H9 (cell line): ENCODE results near the gene ACP6. TPM values are rescaled to one million over a fixed set of nuclear protein-coding genes. Genes with fewer than 3 reads are reported as not detected.

Experiments
- DNase-seq: peaks from one replicate; pipeline ENCODE4 v3.0.0-alpha.2; 2017
- H2AFZ ChIP-seq: one replicate; pipeline ENCODE4 v1.6.1; 2013; ENCODE audit warnings: mild to moderate bottlenecking, low read length, control low read depth, moderate library complexity
- H2AK5ac ChIP-seq: 2 replicates; pipeline ENCODE4 v1.6.1; 2013; ENCODE audit warnings: low read length, control low read depth, mixed read lengths; ENCODE audit not compliant: insufficient read length
- H2BK120ac ChIP-seq: one replicate; pipeline ENCODE4 v1.6.1; 2013; ENCODE audit warnings: low read depth, mild to moderate bottlenecking, low read length, control low read depth, inconsistent platforms; ENCODE audit not compliant: poor library complexity, severe bottlenecking
- H2BK12ac ChIP-seq: 2 replicates; pipeline ENCODE4 v1.6.1; 2013; ENCODE audit warnings: low read length, control low read depth, mixed read lengths, low read depth; ENCODE audit not compliant: insufficient read length
- H2BK15ac ChIP-seq: 2 replicates; pipeline ENCODE4 v1.6.1; 2013; ENCODE audit warnings: low read depth, low read length, control low read depth
- H2BK20ac ChIP-seq: one replicate; pipeline ENCODE4 v1.6.1; 2013; ENCODE audit warnings: low read depth, mild to moderate bottlenecking, low read length, control low read depth, inconsistent platforms; ENCODE audit not compliant: poor library complexity, severe bottlenecking
- H2BK5ac ChIP-seq: 2 replicates; pipeline ENCODE4 v1.6.1; 2013; ENCODE audit warnings: low read length, control low read depth, mixed read lengths; ENCODE audit not compliant: insufficient read length
- H3K14ac ChIP-seq: 2 replicates; pipeline ENCODE4 v1.6.1; 2013; ENCODE audit warnings: low read length, control low read depth; ENCODE audit not compliant: insufficient read depth
- H3K18ac ChIP-seq: 2 replicates; pipeline ENCODE4 v1.6.1; 2013; ENCODE audit warnings: low read depth, mild to moderate bottlenecking, mixed read lengths, low read length, control low read depth; ENCODE audit not compliant: insufficient read length
- H3K23ac ChIP-seq: 2 replicates; pipeline ENCODE4 v1.6.1; 2013; ENCODE audit warnings: low read length, control low read depth, mixed read lengths, low read depth; ENCODE audit not compliant: insufficient read length
- H3K23me2 ChIP-seq: 2 replicates; pipeline ENCODE4 v1.6.1; 2013; ENCODE audit warnings: low read depth, mild to moderate bottlenecking, mixed read lengths, low read length, control low read depth; ENCODE audit not compliant: insufficient read length, poor library complexity, severe bottlenecking
- H3K27ac ChIP-seq: 2 replicates; pipeline ENCODE4 v1.5.1; 2013; ENCODE audit warnings: low read length, control low read depth, mixed read lengths, low read depth; ENCODE audit not compliant: insufficient read length
- H3K27me3 ChIP-seq: 2 replicates; pipeline ENCODE4 v1.6.1; 2013; ENCODE audit warnings: low read length, control low read depth, inconsistent platforms; ENCODE audit not compliant: insufficient read depth
- H3K4ac ChIP-seq: 2 replicates; pipeline ENCODE4 v1.6.1; 2013; ENCODE audit warnings: low read depth, mild to moderate bottlenecking, control low read depth, inconsistent platforms, low read length, moderate library complexity
- H3K4me1 ChIP-seq: 2 replicates; pipeline ENCODE4 v1.6.1; 2013; ENCODE audit warnings: low read length, control low read depth, inconsistent platforms; ENCODE audit not compliant: insufficient read depth
- H3K4me2 ChIP-seq: 2 replicates; pipeline ENCODE4 v1.6.1; 2013; ENCODE audit warnings: low read length, control low read depth, mixed read lengths; ENCODE audit not compliant: insufficient read length, insufficient read depth
- H3K56ac ChIP-seq: 2 replicates; pipeline ENCODE4 v1.6.1; 2013; ENCODE audit warnings: low read depth, mild to moderate bottlenecking, mixed read lengths, low read length, control low read depth; ENCODE audit not compliant: insufficient read length
- H3K79me1 ChIP-seq: 2 replicates; pipeline ENCODE4 v1.6.1; 2013; ENCODE audit warnings: low read depth, mild to moderate bottlenecking, moderate library complexity, low read length, control low read depth, inconsistent platforms; ENCODE audit not compliant: insufficient read depth, poor library complexity, severe bottlenecking
- H3K79me2 ChIP-seq: 2 replicates; pipeline ENCODE4 v1.6.1; 2013; ENCODE audit warnings: low read length, control low read depth, inconsistent platforms; ENCODE audit not compliant: insufficient read depth
- H3K9ac ChIP-seq: 2 replicates; pipeline ENCODE4 v1.6.1; 2013; ENCODE audit warnings: low read length, control low read depth, mixed read lengths; ENCODE audit not compliant: insufficient read length; ENCODE audit errors: extremely low read depth
- H3K9me3 ChIP-seq: one replicate; pipeline ENCODE4 v1.6.1; 2013; ENCODE audit warnings: low read depth, low read length, inconsistent platforms; ENCODE audit not compliant: control insufficient read depth
- H3T11ph ChIP-seq: one replicate; pipeline ENCODE4 v1.6.1; 2013; ENCODE audit warnings: mild to moderate bottlenecking, low read length, control low read depth, inconsistent platforms
- H4K20me1 ChIP-seq: one replicate; pipeline ENCODE4 v1.6.1; 2013; ENCODE audit not compliant: control insufficient read depth, insufficient read length, insufficient read depth
- H4K5ac ChIP-seq: 2 replicates; pipeline ENCODE4 v1.6.1; 2013; ENCODE audit warnings: low read depth, mild to moderate bottlenecking, mixed read lengths, low read length, control low read depth; ENCODE audit not compliant: insufficient read length
- H4K8ac ChIP-seq: replicated peaks from 2 replicates; pipeline ENCODE4 v1.6.1; 2013; ENCODE audit warnings: low read length, control low read depth, mixed read lengths, low read depth; ENCODE audit not compliant: insufficient read length
- H4K91ac ChIP-seq: 2 replicates; pipeline ENCODE4 v1.6.1; 2013; ENCODE audit warnings: low read depth, mild to moderate bottlenecking, moderate library complexity, mixed read lengths, low read length, control low read depth; ENCODE audit not compliant: insufficient read length
- H3K27ac Mint-ChIP-seq, 3 experiments: 2 replicates in 2 of 3; 3 replicates in 1 of 3; pipeline ENCODE4 v1.8.0; 2020 to 2021; ENCODE audit warnings: mixed read lengths in 3 of 3, mild to moderate bottlenecking in 1 of 3, moderate library complexity in 1 of 3
- H3K27me3 Mint-ChIP-seq: 2 replicates; pipeline ENCODE4 v1.8.0; 2021; ENCODE audit warnings: low read depth, mild to moderate bottlenecking, moderate library complexity, mixed read lengths
- H3K36me3 Mint-ChIP-seq, 3 experiments: 2 replicates in 2 of 3; 3 replicates in 1 of 3; pipeline ENCODE4 v1.8.0; 2020 to 2021; ENCODE audit warnings: low read depth in 3 of 3, mixed read lengths in 3 of 3; ENCODE audit not compliant: insufficient read depth in 1 of 3
- H3K4me1 Mint-ChIP-seq, 2 experiments: 2 replicates each; pipeline ENCODE4 v1.8.0; 2020; ENCODE audit warnings: mixed read lengths in 2 of 2
- H3K4me3 Mint-ChIP-seq, 2 experiments: 2 replicates in 1 of 2; 3 replicates in 1 of 2; pipeline ENCODE4 v1.8.0; 2020 to 2021; ENCODE audit warnings: mild to moderate bottlenecking in 2 of 2, mixed read lengths in 2 of 2, moderate library complexity in 1 of 2
- H3K9me3 Mint-ChIP-seq, 2 experiments: 2 replicates in 1 of 2; 3 replicates in 1 of 2; pipeline ENCODE4 v1.8.0; 2020; ENCODE audit warnings: mild to moderate bottlenecking in 2 of 2, mixed read lengths in 2 of 2, moderate library complexity in 1 of 2
- CTCF ChIP-seq: fragments of 200-600 bp; sonication (generic); conservative IDR thresholded peaks from 3 replicates; pipeline ENCODE4 v1.8.0; 2021; ENCODE audit warnings: antibody characterized with exemption, mild to moderate bottlenecking
- WGBS: extraction: QIAGEN DNeasy Blood & Tissue Kit; methylation state at CpG from one replicate; pipeline ENCODE4 v1.1.7; 2013; ENCODE audit warnings: missing lambda C conversion rate, low lambda C conversion rate, mixed read lengths; ENCODE audit not compliant: insufficient read length; ENCODE audit errors: extremely low coverage; 5-methylcytosine and 5-hydroxymethylcytosine counted together
- total RNA-seq: library from RNA; stranded (reverse); gene quantifications from 2 replicates; pipeline ENCODE4 v1.2.1, GENCODE V29; 2021

ACP6 gene
- total RNA-seq, 1 experiment from 2014 or later = 17.1 TPM

GRCh38 chr1:147619741-147620140 lies 50.6 kb downstream of the ACP6 start:
- WGBS = no CpG with 5 or more reads among the region's 7 CpGs
- TF ChIP-seq CTCF = no peak
- H2BK12ac ChIP-seq = no peak overlapping the region
- no peak overlapping the region for H3K4me2 ChIP-seq
- H3K23me2 ChIP-seq = no peaks in the 10 kb centered on the region
- H4K20me1 ChIP-seq = no peaks in the 10 kb centered on the region
- H3K79me2 ChIP-seq = no peaks in the 10 kb centered on the region
- no peaks in the 10 kb centered on the region for H3K79me1 ChIP-seq
- no peak overlapping the region for H3K14ac ChIP-seq
- no peaks in the 10 kb centered on the region for H3K4me1 ChIP-seq
- peaks cover 59 to 96% (median 89%) of the 10 kb centered on the region in 3 experiments for H3K36me3 Mint-ChIP-seq
- H3K27ac Mint-ChIP-seq = no peak overlapping the region
- H4K5ac ChIP-seq = no peak overlapping the region
- no peak overlapping the region for H3K23ac ChIP-seq
- no peak overlapping the region for H2BK15ac ChIP-seq
- H3K9me3 ChIP-seq = no peaks in the 10 kb centered on the region
- no peak overlapping the region for H4K8ac ChIP-seq
- no peak overlapping the region for H3K4ac ChIP-seq
- H2AK5ac ChIP-seq = no peak overlapping the region
- no peak overlapping the region for H3K27ac ChIP-seq
- H4K91ac ChIP-seq = no peak overlapping the region
- no peak overlapping the region for H2AFZ ChIP-seq
- no peak overlapping the region for H2BK20ac ChIP-seq
- no peaks in the 10 kb centered on the region for H3K27me3 Mint-ChIP-seq
- H2BK120ac ChIP-seq = no peak overlapping the region
- H2BK5ac ChIP-seq = no peak overlapping the region
- H3K56ac ChIP-seq = no peak overlapping the region
- no peak for DNase-seq
- no peaks in the 10 kb centered on the region for H3K9me3 Mint-ChIP-seq
- no peak overlapping the region for H3K18ac ChIP-seq
- no peak overlapping the region for H3T11ph ChIP-seq
- no peaks in the 10 kb centered on the region for H3K4me1 Mint-ChIP-seq
- no peak overlapping the region for H3K9ac ChIP-seq
- H3K27me3 ChIP-seq = no peaks in the 10 kb centered on the region
- H3K4me3 Mint-ChIP-seq = no peak overlapping the region
